ENCODE results near the gene TGFB3. TPM values are rescaled to one million over a fixed set of nuclear protein-coding genes. Genes with fewer than 3 reads are reported as not detected.
"Not testable (repeated sequence)": the region's sequence is repeated elsewhere in the genome, so short reads cannot be mapped to it uniquely, and the experiment has no call there.

The TGFB3 gene
- total RNA-seq, 1 experiment from 2014 or later = 3.9 TPM

- in situ Hi-C loops (cut with HindIII; ENCODE audit: low sequenced_read_pairs) = no loop called here
- no peak for DNase-seq (ENCODE audit: low spot score)
Observed at GRCh38 chr14:75969891-75970290, 11.9 kb downstream of the TGFB3 start.

GRCh38 chr14:75969126-75969525, 12.7 kb downstream of the TGFB3 start:
- peak; percentile 74 for DNase-seq (ENCODE audit: low spot score)
- in situ Hi-C loops (cut with HindIII; ENCODE audit: low sequenced_read_pairs) = no loop called here

GRCh38 chr14:75968456-75968855, 13.3 kb downstream of the TGFB3 start:
- DNase-seq (ENCODE audit: low spot score) = no peak
- in situ Hi-C loops (cut with HindIII; ENCODE audit: low sequenced_read_pairs) = no loop called here

DNA sequence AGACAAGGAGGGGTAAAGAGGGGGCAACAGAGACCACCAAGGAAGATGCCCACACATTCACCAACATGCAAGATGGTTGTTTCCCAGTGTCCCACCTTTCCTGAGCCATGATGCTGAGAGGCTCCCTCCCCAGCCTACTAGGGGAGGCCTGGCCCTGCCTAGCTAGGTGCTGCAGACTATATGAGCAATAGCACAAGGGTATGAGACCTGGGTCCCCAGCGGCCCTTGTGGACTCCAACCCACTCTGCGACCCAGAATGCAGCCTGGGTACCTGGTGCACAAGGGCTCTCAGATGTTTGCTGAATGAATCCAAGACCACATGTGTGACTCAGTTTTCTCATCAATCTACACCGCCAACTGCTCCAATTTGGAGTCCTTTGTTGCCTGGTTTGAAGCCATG, 13.9 kb downstream of the TGFB3 start:
- in situ Hi-C loops (cut with HindIII; ENCODE audit: low sequenced_read_pairs) = no loop called here
- DNase-seq (ENCODE audit: low spot score) = no peak

DNA sequence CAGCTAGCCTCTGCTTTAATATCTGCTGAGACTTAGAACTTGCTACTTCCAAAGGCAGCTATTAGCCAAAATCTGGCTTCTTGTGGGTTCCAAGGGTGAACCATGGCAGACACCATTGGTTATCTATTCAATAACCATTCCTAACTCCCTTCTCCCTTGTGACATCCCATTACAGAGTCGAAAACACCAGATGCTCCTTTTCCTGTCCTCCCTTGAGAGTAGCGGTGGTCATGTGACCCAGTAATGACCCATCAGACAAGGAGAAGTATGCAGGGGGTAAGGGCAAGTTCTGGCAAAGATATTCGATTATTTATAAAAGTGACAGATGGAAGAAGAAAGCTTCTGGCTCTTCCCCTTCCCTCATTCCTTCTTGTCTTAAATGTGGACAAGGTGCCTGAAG, 20.1 kb downstream of the TGFB3 start:
- no peak for DNase-seq (ENCODE audit: low spot score)
- in situ Hi-C loops (cut with HindIII; ENCODE audit: low sequenced_read_pairs) = no loop called here

- in situ Hi-C loops (cut with HindIII; ENCODE audit: low sequenced_read_pairs) = no loop called here
- DNase-seq (ENCODE audit: low spot score) = no peak
Observed at GRCh38 chr14:75960231-75960630, 21.6 kb downstream of the TGFB3 start.

GRCh38 chr14:75959031-75959430, 22.8 kb downstream of the TGFB3 start:
- in situ Hi-C loops (cut with HindIII; ENCODE audit: low sequenced_read_pairs) = no loop called here
- DNase-seq (ENCODE audit: low spot score) = no peak

GRCh38 chr14:75952489-75952888, 29.3 kb downstream of the TGFB3 start:
- in situ Hi-C loops (cut with HindIII; ENCODE audit: low sequenced_read_pairs) = no loop called here
- no peak for DNase-seq (ENCODE audit: low spot score)

- no peak for DNase-seq (ENCODE audit: low spot score)
- in situ Hi-C loops (cut with HindIII; ENCODE audit: low sequenced_read_pairs) = no loop called here
Observed at GRCh38 chr14:75946785-75947184, 35.0 kb downstream of the TGFB3 start.

DNA sequence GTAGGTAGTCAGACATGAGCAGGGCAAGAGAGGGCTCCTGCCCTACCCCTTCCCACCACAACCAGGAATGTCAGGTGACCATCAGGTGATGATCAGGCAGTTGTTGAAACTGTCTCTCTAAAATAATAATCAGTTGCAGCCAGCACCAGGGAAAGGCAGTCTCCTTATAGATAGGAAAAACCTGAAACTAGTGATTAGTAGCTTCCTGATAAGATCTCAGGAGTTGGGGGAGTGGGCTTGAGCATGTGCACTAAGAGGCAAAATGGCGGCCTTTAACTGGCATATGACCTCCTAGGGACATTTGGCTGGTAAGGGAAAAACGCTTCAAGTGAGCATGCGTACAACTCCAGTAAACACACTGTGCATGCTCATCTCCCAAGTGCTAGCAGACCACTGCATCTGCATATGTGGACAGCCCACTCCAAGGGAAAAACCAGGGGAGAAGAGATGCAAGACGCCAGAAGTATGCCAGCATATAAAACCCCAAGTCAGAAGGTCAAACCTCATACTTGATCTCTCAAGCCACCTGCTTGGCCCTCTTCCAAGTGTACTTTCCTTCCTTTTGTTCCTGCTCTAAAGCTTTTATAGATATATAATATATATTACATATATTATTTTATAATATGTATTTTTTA, 37.1 kb downstream of the TGFB3 start:
- DNase-seq (ENCODE audit: low spot score) = no peak
- in situ Hi-C loops (cut with HindIII; ENCODE audit: low sequenced_read_pairs) = no loop called here

GRCh38 chr14:75941030-75941429, 40.8 kb downstream of the TGFB3 start:
- in situ Hi-C loops (cut with HindIII; ENCODE audit: low sequenced_read_pairs) = no loop called here

GRCh38 chr14:75939200-75939599, 42.6 kb downstream of the TGFB3 start:
- in situ Hi-C loops (cut with HindIII; ENCODE audit: low sequenced_read_pairs) = no loop called here
- no peak for DNase-seq (ENCODE audit: low spot score)

More at GRCh38 chr14:75941030-75941429, 40.8 kb downstream of the TGFB3 start:
- no peak for DNase-seq (ENCODE audit: low spot score)

- in situ Hi-C loops (cut with HindIII; ENCODE audit: low sequenced_read_pairs) = no loop called here
- DNase-seq (ENCODE audit: low spot score) = no peak
Observed at GRCh38 chr14:75934998-75935628, 46.7 kb downstream of the TGFB3 start.

DNA sequence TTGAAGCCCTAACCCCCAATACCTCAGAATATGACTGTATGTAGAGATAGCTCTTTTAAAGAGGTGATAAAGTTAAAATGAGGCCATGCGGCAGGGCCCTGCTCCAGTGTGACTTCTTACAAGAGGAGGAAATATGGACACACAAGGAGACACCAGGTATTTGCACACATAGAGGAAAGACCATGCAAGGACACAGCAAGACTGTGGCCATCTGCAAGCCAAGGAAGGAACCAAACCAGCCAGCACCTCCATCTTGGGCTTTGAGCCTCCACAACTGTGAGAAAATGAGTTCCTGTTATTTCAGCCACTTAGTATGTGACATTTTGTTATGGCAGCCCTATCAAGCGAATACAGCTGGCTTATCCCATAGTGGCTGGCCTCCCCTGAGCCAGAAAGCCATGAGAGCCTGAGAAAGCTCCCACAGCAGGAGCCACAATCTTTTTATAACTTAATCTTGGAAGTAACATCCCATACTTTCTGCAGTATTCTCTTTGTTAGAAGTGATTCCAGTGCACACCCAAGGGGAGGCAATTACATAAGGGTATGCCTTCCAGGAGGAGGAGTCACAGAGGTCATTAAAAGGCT, 48.0 kb downstream of the TGFB3 start:
- DNase-seq (ENCODE audit: low spot score) = no peak
- in situ Hi-C loops (cut with HindIII; ENCODE audit: low sequenced_read_pairs) = no loop called here

- no peak for DNase-seq (ENCODE audit: low spot score)
- in situ Hi-C loops (cut with HindIII; ENCODE audit: low sequenced_read_pairs) = no loop called here
Observed at GRCh38 chr14:75928690-75929181, 53.1 kb downstream of the TGFB3 start.

GRCh38 chr14:75927564-75928087, 54.2 kb downstream of the TGFB3 start:
- in situ Hi-C loops (cut with HindIII; ENCODE audit: low sequenced_read_pairs) = no loop called here
- DNase-seq (ENCODE audit: low spot score) = no peak

DNA sequence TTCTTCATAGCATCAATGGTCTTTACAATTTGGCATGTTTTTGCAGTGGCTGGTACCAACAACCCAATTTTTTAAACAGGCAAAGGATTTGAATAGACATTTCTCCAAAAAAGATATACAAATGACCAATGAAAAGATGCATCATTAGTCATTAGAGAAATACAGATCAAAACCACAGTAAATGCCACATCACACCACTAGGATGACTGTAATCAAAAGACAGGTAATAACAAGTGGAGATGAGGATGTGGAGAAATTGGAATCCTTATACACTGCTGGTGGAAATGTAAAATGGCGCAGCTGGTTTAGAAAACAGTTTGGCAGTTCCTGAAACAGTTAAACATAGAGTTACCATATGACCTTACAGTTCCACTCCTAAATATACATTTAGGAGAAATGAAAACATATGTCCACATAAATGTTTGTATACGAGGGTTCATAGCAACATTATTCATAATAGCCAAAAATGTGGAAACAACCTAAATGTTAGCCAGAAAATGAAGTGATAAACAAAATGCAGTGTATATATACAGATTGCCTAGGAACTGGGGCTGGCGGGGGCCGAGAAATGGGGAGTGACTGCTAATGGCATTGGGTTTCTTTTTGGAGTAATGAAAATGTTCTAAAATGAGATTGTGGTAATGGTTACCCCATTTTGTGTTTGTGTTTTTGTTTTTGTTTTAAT, 55.2 kb downstream of the TGFB3 start:
- DNase-seq (ENCODE audit: low spot score) = no peak
- in situ Hi-C loops (cut with HindIII; ENCODE audit: low sequenced_read_pairs) = no loop called here

- in situ Hi-C loops (cut with HindIII; ENCODE audit: low sequenced_read_pairs); DNase-seq (ENCODE audit: low spot score): not testable (repeated sequence)
Observed at GRCh38 chr14:75925141-75925840, 56.5 kb downstream of the TGFB3 start.

GRCh38 chr14:75920421-75920820, 61.4 kb downstream of the TGFB3 start:
- DNase-seq (ENCODE audit: low spot score); in situ Hi-C loops (cut with HindIII; ENCODE audit: low sequenced_read_pairs): not testable (repeated sequence)
